Loucy (cell line): Measurements from ENCODE around the gene SPDYE16.
"Not testable (repeated sequence)": the region's sequence is repeated elsewhere in the genome, so short reads cannot be mapped to it uniquely, and the experiment has no call there.

Source experiments
- EZH2phosphoT487 ChIP-seq: fragments of 200-600 bp; IDR thresholded peaks from 2 replicates; pipeline ENCODE4 v1.6.1; 2018; ENCODE audit warnings: antibody characterized with exemption, mild to moderate bottlenecking, moderate library complexity, borderline replicate concordance
- TF ChIP-seq, protein P1 (sequence below): fragments of 200-600 bp; sonication (generic); conservative IDR thresholded peaks from 2 replicates; pipeline ENCODE4 v1.5.1; 2014; ENCODE audit warnings: mild to moderate bottlenecking, antibody characterized with exemption, low read length

DNA sequence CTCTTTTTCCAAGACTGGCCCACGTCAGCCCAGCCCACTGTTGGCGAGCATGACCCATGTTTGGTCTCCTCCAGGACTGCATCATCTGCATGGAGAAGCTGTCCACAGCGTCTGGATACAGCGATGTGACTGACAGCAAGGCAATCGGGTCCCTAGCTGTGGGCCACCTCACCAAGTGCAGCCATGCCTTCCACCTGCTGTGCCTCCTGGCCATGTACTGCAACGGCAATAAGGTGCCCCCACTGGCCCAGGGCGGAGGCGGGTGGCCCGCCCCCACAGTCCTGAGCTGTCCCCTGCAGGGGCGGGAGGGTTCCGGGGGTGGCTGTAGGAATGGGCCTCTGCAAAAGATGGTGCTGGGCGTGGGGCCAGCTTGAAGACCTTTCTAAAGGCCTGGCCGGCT is 40.9 kb downstream of the SPDYE16 start:
- TF ChIP-seq, protein P1, sequence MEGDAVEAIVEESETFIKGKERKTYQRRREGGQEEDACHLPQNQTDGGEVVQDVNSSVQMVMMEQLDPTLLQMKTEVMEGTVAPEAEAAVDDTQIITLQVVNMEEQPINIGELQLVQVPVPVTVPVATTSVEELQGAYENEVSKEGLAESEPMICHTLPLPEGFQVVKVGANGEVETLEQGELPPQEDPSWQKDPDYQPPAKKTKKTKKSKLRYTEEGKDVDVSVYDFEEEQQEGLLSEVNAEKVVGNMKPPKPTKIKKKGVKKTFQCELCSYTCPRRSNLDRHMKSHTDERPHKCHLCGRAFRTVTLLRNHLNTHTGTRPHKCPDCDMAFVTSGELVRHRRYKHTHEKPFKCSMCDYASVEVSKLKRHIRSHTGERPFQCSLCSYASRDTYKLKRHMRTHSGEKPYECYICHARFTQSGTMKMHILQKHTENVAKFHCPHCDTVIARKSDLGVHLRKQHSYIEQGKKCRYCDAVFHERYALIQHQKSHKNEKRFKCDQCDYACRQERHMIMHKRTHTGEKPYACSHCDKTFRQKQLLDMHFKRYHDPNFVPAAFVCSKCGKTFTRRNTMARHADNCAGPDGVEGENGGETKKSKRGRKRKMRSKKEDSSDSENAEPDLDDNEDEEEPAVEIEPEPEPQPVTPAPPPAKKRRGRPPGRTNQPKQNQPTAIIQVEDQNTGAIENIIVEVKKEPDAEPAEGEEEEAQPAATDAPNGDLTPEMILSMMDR: not testable (repeated sequence)
- TF ChIP-seq EZH2phosphoT487: not testable (repeated sequence)
